ENCODE results near the gene ENPP7. TPM values are rescaled to one million over a fixed set of nuclear protein-coding genes. Genes with fewer than 3 reads are reported as not detected.

The ENPP7 gene
- total and polyA plus RNA-seq, 3 experiments from 2014 or later, result 0.11 to 0.26 TPM; not detected in 1

DNA sequence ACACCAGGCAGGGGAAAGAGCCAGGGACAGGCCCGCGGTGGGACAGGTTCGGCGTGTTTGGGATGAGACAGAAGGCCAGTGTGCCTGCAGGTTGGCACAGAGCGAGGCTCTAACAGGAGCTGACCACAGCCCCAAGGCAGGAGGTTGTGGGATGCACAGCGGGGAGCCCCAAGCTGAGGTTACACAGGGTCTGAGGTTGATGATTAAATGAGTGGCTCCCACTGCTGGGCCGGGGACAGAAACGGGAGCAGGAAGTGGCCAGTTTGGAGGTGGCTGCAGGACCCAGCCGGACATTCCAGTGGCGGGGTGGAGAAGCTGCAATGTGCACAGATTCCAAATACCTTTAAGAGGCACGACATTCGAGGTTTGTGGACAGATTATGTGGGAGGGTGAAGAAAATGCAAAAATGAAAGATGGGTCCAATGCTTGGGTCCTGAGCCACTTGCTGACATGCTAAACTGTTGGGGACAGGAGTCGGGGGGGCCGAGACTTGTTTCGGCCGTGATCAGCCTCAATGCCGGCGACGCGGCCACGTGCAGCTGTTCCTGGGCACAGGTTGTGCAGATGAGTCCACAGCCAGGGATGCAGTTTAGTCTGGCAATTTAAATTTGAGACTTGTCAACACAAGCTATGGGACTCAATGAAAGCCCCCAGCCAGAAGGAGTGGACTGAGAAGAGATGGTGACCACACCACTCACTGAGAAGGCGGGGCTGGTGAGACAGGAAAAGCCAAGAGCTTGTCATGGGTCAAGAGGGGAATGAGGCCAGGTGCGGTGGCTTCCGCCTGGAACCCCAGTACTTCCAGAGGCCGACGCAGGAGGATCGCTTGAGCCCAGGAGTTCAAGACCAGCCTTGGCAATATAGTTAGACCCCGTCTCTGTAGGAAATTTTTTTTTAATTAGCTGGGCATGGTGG is 8.7 kb downstream of the ENPP7 start:
- H3K27me3 Mint-ChIP-seq, result peaks cover 19 to 39% of the 10 kb centered on the region in 2 donors
- ChIA-PET POLR2A (no interaction called here), CTCF (no interaction called here)
- H3K27ac ChIP-seq (ENCODE audit: low read depth, low read length), result no peak overlapping the region
- no peaks in the 10 kb centered on the region for H3K9me3 Mint-ChIP-seq
- H3K36me3 ChIP-seq (ENCODE audit: insufficient read depth, low read length), result no peaks in the 10 kb centered on the region
- H3K27me3 ChIP-seq (ENCODE audit: insufficient read depth, low read length, poor library complexity, severe bottlenecking), result peaks cover 11% of the 10 kb centered on the region
- peak overlapping the region in 3 of 8 donors; percentile 38 to 90 (median 40) for H3K27ac Mint-ChIP-seq
- H3K4me3 ChIP-seq (ENCODE audit: low read length), result no peak overlapping the region
- peaks cover 6% of the 10 kb centered on the region for H3K4me1 ChIP-seq (ENCODE audit: insufficient read depth, low read length)
- H3K9me3 ChIP-seq (ENCODE audit: low read length), result no peaks in the 10 kb centered on the region
- DNase-seq, result no peak
- peaks cover 0 to 2% (median 0%) of the 10 kb centered on the region in 3 donors for H3K4me1 Mint-ChIP-seq
- no peaks in the 10 kb centered on the region for H3K36me3 Mint-ChIP-seq
- no peak overlapping the region for H3K4me3 Mint-ChIP-seq

DNA sequence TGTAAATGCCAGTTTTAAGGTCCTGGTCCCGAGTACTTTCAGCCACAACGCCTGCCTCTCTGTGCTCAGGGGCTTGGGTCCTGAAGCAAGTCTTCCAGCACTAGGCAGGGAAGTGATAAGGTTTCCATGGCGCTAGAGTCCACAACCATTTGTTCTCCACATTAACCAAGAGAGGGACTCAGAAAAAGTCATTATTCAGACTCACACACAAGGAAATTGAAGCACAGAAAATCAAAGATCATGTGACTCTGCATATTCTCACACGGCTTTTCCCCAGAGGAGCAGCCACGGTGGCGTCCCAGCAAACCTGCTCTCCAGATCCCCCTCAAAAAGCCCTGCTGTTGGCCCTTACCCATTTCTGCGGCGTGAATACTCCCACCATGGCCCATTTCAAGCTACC is 9.7 kb downstream of the ENPP7 start:
- H3K27ac Mint-ChIP-seq, result no peak overlapping the region
- Histone ChIP-seq H3K4me3 (ENCODE audit: low read length) (no peak overlapping the region), H3K9me3 (ENCODE audit: low read length) (no peaks in the 10 kb centered on the region), H3K36me3 (ENCODE audit: insufficient read depth, low read length) (no peaks in the 10 kb centered on the region), H3K27ac (ENCODE audit: low read depth, low read length) (no peak overlapping the region), H3K27me3 (ENCODE audit: insufficient read depth, low read length, poor library complexity, severe bottlenecking) (peaks cover 11% of the 10 kb centered on the region), H3K4me1 (ENCODE audit: insufficient read depth, low read length) (peaks cover 6% of the 10 kb centered on the region)
- no peak overlapping the region for H3K4me3 Mint-ChIP-seq
- no peaks in the 10 kb centered on the region for H3K36me3 Mint-ChIP-seq
- H3K27me3 Mint-ChIP-seq, result peaks cover 26 to 38% of the 10 kb centered on the region in 2 donors
- H3K9me3 Mint-ChIP-seq, result no peaks in the 10 kb centered on the region
- H3K4me1 Mint-ChIP-seq, result peaks cover 3 to 6% (median 3%) of the 10 kb centered on the region in 3 donors
- DNase-seq, result no peak
- ChIA-PET POLR2A (no interaction called here), CTCF (interaction anchor here (1.1 to 2.0 kb wide), 3 partner anchors 34 to 255 kb away, joined by 3 to 6 read pairs (median 6); no protein-coding TSS in a partner anchor)

DNA sequence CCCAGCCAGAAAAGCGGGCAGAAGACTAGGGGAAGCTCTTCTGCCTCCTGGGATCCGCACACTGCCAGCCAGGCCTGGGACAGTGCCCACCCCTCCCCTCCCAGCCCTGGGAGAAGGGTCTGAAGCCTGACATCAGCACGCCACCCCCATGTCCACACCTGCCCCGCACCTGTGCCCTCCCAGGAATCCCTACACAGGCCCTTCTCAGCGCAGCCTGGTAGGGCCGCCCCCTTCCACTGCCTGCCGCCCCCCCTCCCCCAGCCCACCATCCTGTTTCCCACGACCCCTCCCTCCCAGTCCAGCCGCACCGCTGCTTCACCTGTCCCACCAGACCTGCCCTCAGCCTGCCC is 10.6 kb downstream of the ENPP7 start:
- Mint-ChIP-seq H3K9me3 (no peaks in the 10 kb centered on the region), H3K27ac (no peak overlapping the region), H3K4me3 (no peak overlapping the region), H3K36me3 (no peaks in the 10 kb centered on the region), H3K4me1 (peaks cover 4 to 12% (median 7%) of the 10 kb centered on the region in 3 donors), H3K27me3 (peaks cover 31 to 40% of the 10 kb centered on the region in 2 donors)
- POLR2A ChIA-PET, result interaction anchor here (1.2 kb wide), 1 partner anchor 98 kb away, joined by 4 read pairs; the partner anchor contains the start of gene CBX4
- peaks cover 14% of the 10 kb centered on the region for H3K4me1 ChIP-seq (ENCODE audit: insufficient read depth, low read length)
- no peak for DNase-seq
- H3K27me3 ChIP-seq (ENCODE audit: insufficient read depth, low read length, poor library complexity, severe bottlenecking), result peaks cover 11% of the 10 kb centered on the region
- no peaks in the 10 kb centered on the region for H3K36me3 ChIP-seq (ENCODE audit: insufficient read depth, low read length)
- no peak overlapping the region for H3K27ac ChIP-seq (ENCODE audit: low read depth, low read length)
- CTCF ChIA-PET, result interaction anchor here (0.7 to 2.4 kb wide), 9 partner anchors 10 to 254 kb away, joined by 3 to 8 read pairs (median 3); no protein-coding TSS in a partner anchor
- H3K4me3 ChIP-seq (ENCODE audit: low read length), result no peak overlapping the region
- H3K9me3 ChIP-seq (ENCODE audit: low read length), result no peaks in the 10 kb centered on the region

DNA sequence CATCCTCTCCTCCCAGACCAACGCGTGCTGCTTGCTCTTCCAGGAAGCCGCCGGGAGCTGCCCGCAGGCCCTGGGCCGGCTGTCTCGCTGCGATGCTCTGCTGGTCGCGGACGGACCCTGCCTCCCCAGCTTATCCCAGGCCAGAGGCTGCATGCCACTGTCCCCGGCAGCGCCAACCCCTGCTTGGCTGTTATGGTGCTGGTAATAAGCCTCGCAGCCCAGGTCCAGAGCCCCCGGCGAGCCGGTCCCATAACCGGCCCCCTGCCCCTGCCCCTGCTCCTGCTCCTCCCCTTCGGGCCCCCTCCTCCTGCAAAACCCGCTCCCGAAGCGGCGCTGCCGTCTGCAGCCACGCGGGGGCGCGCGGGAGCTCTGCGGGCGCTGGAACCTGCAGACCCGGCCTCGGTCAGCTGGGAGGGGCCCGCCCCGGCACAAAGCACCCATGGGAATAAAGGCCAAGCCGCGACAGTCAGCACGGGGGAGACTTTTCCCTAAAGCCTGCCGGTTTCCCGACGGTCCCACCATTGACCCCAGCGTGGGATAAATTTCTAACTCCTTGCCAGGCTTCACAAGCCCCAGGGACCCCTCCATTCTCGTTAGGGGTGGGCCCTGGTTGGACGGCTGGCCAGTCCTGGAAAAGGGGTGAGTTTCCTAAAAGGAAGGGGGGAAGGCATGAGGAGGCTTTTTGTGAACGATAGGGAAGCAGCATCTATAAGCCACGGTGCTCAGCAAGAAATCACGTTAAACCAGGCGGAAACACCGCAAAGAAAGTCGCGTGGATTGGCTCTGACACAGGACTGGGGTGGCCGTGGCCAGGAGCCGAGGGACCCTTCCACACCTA is 11.2 kb downstream of the ENPP7 start:
- Mint-ChIP-seq H3K36me3 (no peaks in the 10 kb centered on the region), H3K9me3 (no peaks in the 10 kb centered on the region), H3K27ac (no peak overlapping the region), H3K27me3 (peaks cover 33 to 43% of the 10 kb centered on the region in 2 donors), H3K4me1 (peaks cover 4 to 16% (median 8%) of the 10 kb centered on the region in 3 donors), H3K4me3 (no peak overlapping the region)
- no peak overlapping the region for H3K27ac ChIP-seq (ENCODE audit: low read depth, low read length)
- H3K4me1 ChIP-seq (ENCODE audit: insufficient read depth, low read length), result peaks cover 18% of the 10 kb centered on the region
- H3K36me3 ChIP-seq (ENCODE audit: insufficient read depth, low read length), result no peaks in the 10 kb centered on the region
- ChIA-PET POLR2A (interaction anchor here (0.5 to 1.2 kb wide), 2 partner anchors 97 to 291 kb away, joined by 3 to 4 read pairs; partner anchors contain the start of gene CBX4), CTCF (interaction anchor here (0.6 to 2.4 kb wide), 10 partner anchors 10 to 251 kb away, joined by 3 to 8 read pairs (median 3); no protein-coding TSS in a partner anchor)
- no peaks in the 10 kb centered on the region for H3K9me3 ChIP-seq (ENCODE audit: low read length)
- DNase-seq, result peak; percentile 59 to 77 (median 68)
- peaks cover 17% of the 10 kb centered on the region for H3K27me3 ChIP-seq (ENCODE audit: insufficient read depth, low read length, poor library complexity, severe bottlenecking)
- no peak overlapping the region for H3K4me3 ChIP-seq (ENCODE audit: low read length)

DNA sequence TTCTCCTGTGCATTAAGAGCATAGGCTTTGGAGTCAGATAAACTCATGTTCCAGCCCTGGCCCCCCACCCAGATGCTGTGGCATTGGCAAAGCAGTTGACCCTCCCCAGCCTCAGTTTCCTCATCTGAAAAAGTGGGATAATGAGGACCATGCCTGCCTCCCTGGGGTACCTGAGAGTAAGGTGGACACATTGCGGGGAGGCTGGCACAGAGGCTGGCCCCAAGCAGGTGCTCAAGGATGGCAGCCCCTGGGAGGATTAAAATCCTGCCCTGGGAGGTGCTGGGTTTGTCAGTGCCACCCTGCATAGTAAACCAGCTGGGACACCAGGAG is 11.8 kb downstream of the ENPP7 start:
- POLR2A ChIA-PET, result interaction anchor here (0.5 to 1.2 kb wide), 2 partner anchors 97 to 291 kb away, joined by 3 to 4 read pairs; partner anchors contain the start of gene CBX4
- DNase-seq, result no peak
- no peak overlapping the region for H3K4me3 Mint-ChIP-seq

DNA sequence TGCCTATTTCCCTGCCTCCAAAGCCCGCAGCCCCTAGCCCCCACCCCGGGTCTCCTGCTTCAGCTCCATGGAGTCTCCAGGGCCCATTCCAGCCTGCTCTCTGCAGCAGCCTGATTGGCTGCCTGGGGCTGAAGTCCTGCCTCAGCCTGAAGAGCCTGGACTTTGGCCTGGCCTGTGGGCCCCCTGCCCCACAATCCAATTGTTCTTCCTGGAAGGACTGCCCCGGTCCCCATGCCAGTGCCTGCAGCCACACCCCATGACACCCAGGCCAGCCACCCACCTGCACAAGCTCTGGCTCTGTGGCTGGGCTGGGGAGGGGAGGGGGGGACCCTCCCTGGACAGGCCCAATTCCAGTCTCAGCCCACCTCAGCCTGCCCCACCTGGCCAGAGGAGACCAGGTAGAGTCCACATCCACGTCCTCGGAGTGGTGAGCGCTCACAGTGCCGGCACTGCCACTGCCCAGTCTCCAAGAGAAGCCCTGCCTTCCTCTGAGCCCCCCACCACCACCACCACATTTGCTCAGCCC is 12.3 kb downstream of the ENPP7 start:
- Mint-ChIP-seq H3K4me1 (peaks cover 6 to 24% (median 12%) of the 10 kb centered on the region in 3 donors), H3K27me3 (peaks cover 41 to 47% of the 10 kb centered on the region in 2 donors), H3K36me3 (no peaks in the 10 kb centered on the region), H3K27ac (no peak overlapping the region), H3K4me3 (no peak overlapping the region), H3K9me3 (no peaks in the 10 kb centered on the region)
- Histone ChIP-seq H3K27me3 (ENCODE audit: insufficient read depth, low read length, poor library complexity, severe bottlenecking) (peaks cover 27% of the 10 kb centered on the region), H3K4me3 (ENCODE audit: low read length) (no peak overlapping the region), H3K36me3 (ENCODE audit: insufficient read depth, low read length) (no peaks in the 10 kb centered on the region), H3K4me1 (ENCODE audit: insufficient read depth, low read length) (peaks cover 23% of the 10 kb centered on the region), H3K9me3 (ENCODE audit: low read length) (no peaks in the 10 kb centered on the region), H3K27ac (ENCODE audit: low read depth, low read length) (no peak overlapping the region)
- CTCF ChIA-PET, result interaction anchor here (1.3 to 2.4 kb wide), 3 partner anchors 9 to 250 kb away, joined by 4 to 8 read pairs (median 4); no protein-coding TSS in a partner anchor
- POLR2A ChIA-PET, result interaction anchor here (0.5 kb wide), 1 partner anchor 290 kb away, joined by 3 read pairs; no protein-coding TSS in a partner anchor
- DNase-seq, result no peak

More for the DNA sequence above, 11.8 kb downstream of the ENPP7 start:
- H3K4me3 ChIP-seq (ENCODE audit: low read length), result no peak overlapping the region
- H3K27ac Mint-ChIP-seq, result no peak overlapping the region
- H3K27me3 ChIP-seq (ENCODE audit: insufficient read depth, low read length, poor library complexity, severe bottlenecking), result peaks cover 23% of the 10 kb centered on the region
- H3K27ac ChIP-seq (ENCODE audit: low read depth, low read length), result no peak overlapping the region
- CTCF ChIA-PET, result interaction anchor here (0.6 to 2.4 kb wide), 5 partner anchors 10 to 251 kb away, joined by 3 to 8 read pairs (median 4); no protein-coding TSS in a partner anchor
- peaks cover 4 to 20% (median 8%) of the 10 kb centered on the region in 3 donors for H3K4me1 Mint-ChIP-seq
- H3K36me3 ChIP-seq (ENCODE audit: insufficient read depth, low read length), result no peaks in the 10 kb centered on the region
- no peaks in the 10 kb centered on the region for H3K9me3 Mint-ChIP-seq
- H3K36me3 Mint-ChIP-seq, result no peaks in the 10 kb centered on the region
- no peaks in the 10 kb centered on the region for H3K9me3 ChIP-seq (ENCODE audit: low read length)
- peaks cover 37 to 46% of the 10 kb centered on the region in 2 donors for H3K27me3 Mint-ChIP-seq
- H3K4me1 ChIP-seq (ENCODE audit: insufficient read depth, low read length), result peaks cover 20% of the 10 kb centered on the region

DNA sequence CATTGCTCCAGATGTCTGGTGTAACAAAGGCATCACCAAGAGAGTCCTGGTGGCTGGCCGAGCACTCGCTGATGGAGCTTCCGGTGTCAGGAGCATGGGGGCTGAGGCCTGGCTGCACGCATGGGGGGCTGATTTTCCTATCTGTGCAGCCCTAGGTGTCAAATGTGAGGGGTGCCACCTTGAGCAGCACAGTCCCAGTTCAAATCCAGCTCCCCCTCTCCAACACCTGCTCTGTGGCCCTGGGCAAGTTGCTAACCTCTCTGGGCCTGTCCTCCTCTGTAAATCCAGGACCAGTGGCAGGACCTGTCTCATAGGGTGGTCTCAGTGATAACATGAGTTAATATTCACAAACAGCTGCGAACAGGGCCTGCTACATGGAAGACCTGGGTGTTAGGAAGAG is 12.9 kb downstream of the ENPP7 start:
- no peaks in the 10 kb centered on the region for H3K36me3 Mint-ChIP-seq

More for the DNA sequence above, 12.9 kb downstream of the ENPP7 start:
- Mint-ChIP-seq H3K4me3 (no peak overlapping the region), H3K27me3 (peaks cover 42 to 47% of the 10 kb centered on the region in 2 donors), H3K27ac (peak overlapping the region in 1 of 8 donors; percentile 27), H3K9me3 (no peaks in the 10 kb centered on the region), H3K4me1 (peaks cover 6 to 24% (median 12%) of the 10 kb centered on the region in 3 donors)
- no peaks in the 10 kb centered on the region for H3K36me3 ChIP-seq (ENCODE audit: insufficient read depth, low read length)
- ChIA-PET CTCF (interaction anchor here (1.3 kb wide), 2 partner anchors 8 to 16 kb away, joined by 4 read pairs; no protein-coding TSS in a partner anchor), POLR2A (no interaction called here)
- no peak overlapping the region for H3K27ac ChIP-seq (ENCODE audit: low read depth, low read length)
- H3K4me3 ChIP-seq (ENCODE audit: low read length), result no peak overlapping the region
- H3K27me3 ChIP-seq (ENCODE audit: insufficient read depth, low read length, poor library complexity, severe bottlenecking), result peaks cover 27% of the 10 kb centered on the region
- peaks cover 23% of the 10 kb centered on the region for H3K4me1 ChIP-seq (ENCODE audit: insufficient read depth, low read length)
- no peak for DNase-seq
- no peaks in the 10 kb centered on the region for H3K9me3 ChIP-seq (ENCODE audit: low read length)
